Panc1 (cell line): ENCODE results near the gene MEGF11. TPM values are rescaled to one million over a fixed set of nuclear protein-coding genes. Genes with fewer than 3 reads are reported as not detected.

ENCODE experiments used
- ATAC-seq: fragments of 200-7000 bp; cut with Tn5 transposase; 2 replicates; pipeline ENCODE4 v1.9.1; 2020; ENCODE audit warnings: mild to moderate bottlenecking, moderate library complexity
- BruUV-seq: library from RNA; stranded (reverse); fragments of 400-500 nt; replicated peaks from 2 replicates; lab custom pipeline; 2021; lab: Mats Ljungman, UMichigan
- CTCF ChIA-PET: fragments of 300-600 bp; sonication (Branson Sonifier 250); formaldehyde crosslinking; loops from one replicate; lab custom pipeline; 2022; ENCODE audit warnings: antibody characterized with exemption; lab: Charles Lee
- POLR2A ChIA-PET: fragments of 300-600 bp; sonication (Branson Sonifier 250); formaldehyde crosslinking; loops from one replicate; lab custom pipeline; 2022; ENCODE audit warnings: antibody characterized with exemption; lab: Charles Lee
- DNase-seq: peaks from one replicate; pipeline ENCODE4 v3.0.0-alpha.2; 2010; ENCODE audit warnings: low read depth, low spot score
- H3K27ac ChIP-seq: 2 replicates; pipeline ENCODE4 v1.5.1; 2011; ENCODE audit warnings: mild to moderate bottlenecking, low read length, inconsistent platforms
- H3K27me3 ChIP-seq: fragments of 200-500 bp; sonication (Bioruptor generic); 2 replicates; pipeline ENCODE4 v1.6.0; 2014; ENCODE audit warnings: low read length, inconsistent platforms; ENCODE audit not compliant: control insufficient read depth, insufficient read depth
- H3K36me3 ChIP-seq: fragments of 200-500 bp; sonication (Bioruptor generic); 2 replicates; pipeline ENCODE4 v1.5.1; 2014; ENCODE audit warnings: inconsistent platforms, mild to moderate bottlenecking, low read length, moderate library complexity; ENCODE audit not compliant: control insufficient read depth, insufficient read depth
- H3K4me1 ChIP-seq: 2 replicates; pipeline ENCODE4 v1.5.1; 2011; ENCODE audit warnings: inconsistent platforms, mild to moderate bottlenecking, low read length, moderate library complexity; ENCODE audit not compliant: control insufficient read depth, insufficient read depth
- H3K4me3 ChIP-seq, 2 experiments: 2 replicates each; pipeline ENCODE4 v1.5.1; 2011 to 2012; ENCODE audit warnings: low read depth in 2 of 2, low read length in 2 of 2, mild to moderate bottlenecking in 2 of 2, inconsistent platforms in 1 of 2, moderate library complexity in 1 of 2
- H3K9me3 ChIP-seq: fragments of 200-500 bp; sonication (Bioruptor generic); 2 replicates; pipeline ENCODE4 v1.5.1; 2014; ENCODE audit warnings: low read depth, mild to moderate bottlenecking, inconsistent platforms, low read length, moderate library complexity; ENCODE audit not compliant: control insufficient read depth, insufficient read depth
- POLR2AphosphoS5 ChIP-seq: IDR thresholded peaks from 2 replicates; pipeline ENCODE4 v1.6.1; 2012; ENCODE audit warnings: mild to moderate bottlenecking, low read depth, low read length, moderate library complexity
- REST ChIP-seq, 2 experiments: IDR thresholded peaks; 2 replicates each; pipeline ENCODE4 v1.6.1; 2011 to 2012; ENCODE audit warnings: low read depth in 2 of 2, control low read depth in 1 of 2, low read length in 1 of 2, mild to moderate bottlenecking in 1 of 2, moderate library complexity in 1 of 2; ENCODE audit not compliant: insufficient read depth in 1 of 2
- SIN3A ChIP-seq: IDR thresholded peaks from 2 replicates; pipeline ENCODE4 v1.6.1; 2012; ENCODE audit warnings: low read depth, mild to moderate bottlenecking, low read length, moderate library complexity, borderline replicate concordance; ENCODE audit not compliant: insufficient read depth
- TCF7L2 ChIP-seq: IDR thresholded peaks from 2 replicates; pipeline ENCODE4 v1.6.1; 2011; ENCODE audit warnings: mild to moderate bottlenecking, low read depth, low read length, inconsistent platforms
- in situ Hi-C: cut with HindIII; loops from 2 replicates; pipeline ENCODE4 v1.10.0; 2016; ENCODE audit warnings: low sequenced_read_pairs, low pct_unique_long_range_greater_than_20kb
- intact Hi-C: fragments of 100-400 bp; cut with micrococcal nuclease; formaldehyde crosslinking; loops from one replicate; pipeline ENCODE4 v1.10.0; 2022; ENCODE audit not compliant: unreplicated experiment
- total RNA-seq: library from RNA; stranded (reverse); gene quantifications from one replicate; pipeline ENCODE4 v1.2.1, GENCODE V29; 2021; ENCODE audit not compliant: unreplicated experiment
- TF ChIP-seq, protein P1 (sequence below): fragments of 450-650 bp; IDR thresholded peaks from 2 replicates; pipeline ENCODE4 v1.5.1; 2017; ENCODE audit warnings: mild to moderate bottlenecking

Gene MEGF11
- total RNA-seq, 1 experiment from 2014 or later = 0.95 TPM

DNA sequence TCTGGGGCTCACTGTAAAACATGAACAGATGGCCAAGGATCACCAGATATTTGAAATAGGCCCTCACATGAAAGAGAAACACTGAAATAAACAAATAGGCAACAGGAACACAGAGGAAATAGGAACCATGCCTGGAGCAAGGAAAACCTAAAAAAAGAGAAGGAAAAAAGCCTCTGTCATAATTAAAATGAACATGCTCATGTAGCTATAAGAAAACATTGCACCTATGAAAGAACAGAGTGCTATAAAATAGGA is 281.9 kb downstream of the MEGF11 start:
- no peaks in the 10 kb centered on the region for H3K36me3 ChIP-seq
- no peaks in the 10 kb centered on the region for H3K9me3 ChIP-seq
- H3K4me3 ChIP-seq = no peak overlapping the region
- ATAC-seq (no peak), DNase-seq (no peak)
- no peak overlapping the region; the same call in 1 of the 2 replicates for H3K27ac ChIP-seq
- in situ Hi-C loops (no loop called here), intact Hi-C loops (no loop called here)
- no TSS peak for BruUV-seq
- ChIA-PET POLR2A (no interaction called here), CTCF (no interaction called here)
- H3K4me1 ChIP-seq = no peaks in the 10 kb centered on the region
- TF ChIP-seq, protein P1, sequence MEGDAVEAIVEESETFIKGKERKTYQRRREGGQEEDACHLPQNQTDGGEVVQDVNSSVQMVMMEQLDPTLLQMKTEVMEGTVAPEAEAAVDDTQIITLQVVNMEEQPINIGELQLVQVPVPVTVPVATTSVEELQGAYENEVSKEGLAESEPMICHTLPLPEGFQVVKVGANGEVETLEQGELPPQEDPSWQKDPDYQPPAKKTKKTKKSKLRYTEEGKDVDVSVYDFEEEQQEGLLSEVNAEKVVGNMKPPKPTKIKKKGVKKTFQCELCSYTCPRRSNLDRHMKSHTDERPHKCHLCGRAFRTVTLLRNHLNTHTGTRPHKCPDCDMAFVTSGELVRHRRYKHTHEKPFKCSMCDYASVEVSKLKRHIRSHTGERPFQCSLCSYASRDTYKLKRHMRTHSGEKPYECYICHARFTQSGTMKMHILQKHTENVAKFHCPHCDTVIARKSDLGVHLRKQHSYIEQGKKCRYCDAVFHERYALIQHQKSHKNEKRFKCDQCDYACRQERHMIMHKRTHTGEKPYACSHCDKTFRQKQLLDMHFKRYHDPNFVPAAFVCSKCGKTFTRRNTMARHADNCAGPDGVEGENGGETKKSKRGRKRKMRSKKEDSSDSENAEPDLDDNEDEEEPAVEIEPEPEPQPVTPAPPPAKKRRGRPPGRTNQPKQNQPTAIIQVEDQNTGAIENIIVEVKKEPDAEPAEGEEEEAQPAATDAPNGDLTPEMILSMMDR = no peak
- TF ChIP-seq REST (IDR thresholded peaks at IDR 0.05; ENCODE audit: insufficient read depth in 1 of 2, low read depth in 2 of 2, low read length in 1 of 2) (no peak), SIN3A (no peak), POLR2AphosphoS5 (no peak), TCF7L2 (no peak)
- H3K27me3 ChIP-seq = no peaks in the 10 kb centered on the region; the same call in 1 of the 2 replicates

- Histone ChIP-seq H3K4me1 (no peaks in the 10 kb centered on the region), H3K36me3 (no peaks in the 10 kb centered on the region), H3K27ac (peak overlapping the region; percentile 52; the same call in 1 of the 2 replicates), H3K27me3 (no peaks in the 10 kb centered on the region; the same call in 1 of the 2 replicates), H3K9me3 (no peaks in the 10 kb centered on the region), H3K4me3 (peak overlapping the region in 1 of 2 experiments; percentile 9; a peak in 2 of 4 replicates)
- in situ Hi-C loops = no loop called here
- POLR2A ChIA-PET = no interaction called here
- no peak for ATAC-seq
- intact Hi-C loops = no loop called here
- no peak for DNase-seq
- TF ChIP-seq, protein P1 = no peak
- TF ChIP-seq TCF7L2 = no peak
- TF ChIP-seq REST (IDR thresholded peaks at IDR 0.05; ENCODE audit: insufficient read depth in 1 of 2, low read depth in 2 of 2, low read length in 1 of 2) = no peak
- TF ChIP-seq SIN3A = no peak
- TF ChIP-seq POLR2AphosphoS5 = no peak
- CTCF ChIA-PET = no interaction called here
- BruUV-seq = no TSS peak
These were observed 282.4 kb downstream of the MEGF11 start for GRCh38 chr15:65970937-65971740.
